ENCODE data around the gene CROCC2.

GRCh38 chr2:240912878-240913809 lies 7.0 kb downstream of the CROCC2 start:
- TF ChIP-seq SP2 (CRISPR knock-in tag; IDR thresholded peaks at IDR 0.05) (no peak), GTF2F1 (IDR thresholded peaks at IDR 0.05; ENCODE audit: low read length) (no peak), BRD4 (CRISPR knock-in tag; IDR thresholded peaks at IDR 0.05) (no peak), POLR2AphosphoS2 (IDR thresholded peaks at IDR 0.05; ENCODE audit: low read depth, low read length) (no peak), ELF4 (CRISPR knock-in tag; IDR thresholded peaks at IDR 0.05; ENCODE audit: borderline replicate concordance) (no peak), ZNF12 (CRISPR knock-in tag; IDR thresholded peaks at IDR 0.05) (no peak), RAD21 (CRISPR knock-in tag; IDR thresholded peaks at IDR 0.05) (no peak), RFXAP (CRISPR knock-in tag; IDR thresholded peaks at IDR 0.05; ENCODE audit: borderline replicate concordance) (no peak), NFRKB (IDR thresholded peaks at IDR 0.05) (no peak)
- TF ChIP-seq, protein P1, sequence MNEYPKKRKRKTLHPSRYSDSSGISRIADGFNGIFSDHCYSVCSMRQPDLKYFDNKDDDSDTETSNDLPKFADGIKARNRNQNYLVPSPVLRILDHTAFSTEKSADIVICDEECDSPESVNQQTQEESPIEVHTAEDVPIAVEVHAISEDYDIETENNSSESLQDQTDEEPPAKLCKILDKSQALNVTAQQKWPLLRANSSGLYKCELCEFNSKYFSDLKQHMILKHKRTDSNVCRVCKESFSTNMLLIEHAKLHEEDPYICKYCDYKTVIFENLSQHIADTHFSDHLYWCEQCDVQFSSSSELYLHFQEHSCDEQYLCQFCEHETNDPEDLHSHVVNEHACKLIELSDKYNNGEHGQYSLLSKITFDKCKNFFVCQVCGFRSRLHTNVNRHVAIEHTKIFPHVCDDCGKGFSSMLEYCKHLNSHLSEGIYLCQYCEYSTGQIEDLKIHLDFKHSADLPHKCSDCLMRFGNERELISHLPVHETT (CRISPR knock-in tag; conservative IDR thresholded peaks at IDR 0.05), result no peak

Measured in HepG2 (cell line).